ENCODE data around the gene TMEM87B. TPM values are rescaled to one million over a fixed set of nuclear protein-coding genes. Genes with fewer than 3 reads are reported as not detected.

The TMEM87B gene
- total RNA-seq, 2 experiments from 2014 or later, result 11.4 to 12.2 TPM

- no peak for DNase-seq
- ChIA-PET CTCF (no interaction called here), POLR2A (interaction anchor here (0.6 kb wide), 1 partner anchor 69 kb away, joined by 4 read pairs; no protein-coding TSS in a partner anchor)
- no peaks in the 10 kb centered on the region for H3K9me3 Mint-ChIP-seq
- no peaks in the 10 kb centered on the region for H3K36me3 Mint-ChIP-seq (ENCODE audit: low read depth)
- intact Hi-C loops (cut with micrococcal nuclease), result no loop called here
- H3K27me3 Mint-ChIP-seq, result no peaks in the 10 kb centered on the region
- TF ChIP-seq, protein P1, sequence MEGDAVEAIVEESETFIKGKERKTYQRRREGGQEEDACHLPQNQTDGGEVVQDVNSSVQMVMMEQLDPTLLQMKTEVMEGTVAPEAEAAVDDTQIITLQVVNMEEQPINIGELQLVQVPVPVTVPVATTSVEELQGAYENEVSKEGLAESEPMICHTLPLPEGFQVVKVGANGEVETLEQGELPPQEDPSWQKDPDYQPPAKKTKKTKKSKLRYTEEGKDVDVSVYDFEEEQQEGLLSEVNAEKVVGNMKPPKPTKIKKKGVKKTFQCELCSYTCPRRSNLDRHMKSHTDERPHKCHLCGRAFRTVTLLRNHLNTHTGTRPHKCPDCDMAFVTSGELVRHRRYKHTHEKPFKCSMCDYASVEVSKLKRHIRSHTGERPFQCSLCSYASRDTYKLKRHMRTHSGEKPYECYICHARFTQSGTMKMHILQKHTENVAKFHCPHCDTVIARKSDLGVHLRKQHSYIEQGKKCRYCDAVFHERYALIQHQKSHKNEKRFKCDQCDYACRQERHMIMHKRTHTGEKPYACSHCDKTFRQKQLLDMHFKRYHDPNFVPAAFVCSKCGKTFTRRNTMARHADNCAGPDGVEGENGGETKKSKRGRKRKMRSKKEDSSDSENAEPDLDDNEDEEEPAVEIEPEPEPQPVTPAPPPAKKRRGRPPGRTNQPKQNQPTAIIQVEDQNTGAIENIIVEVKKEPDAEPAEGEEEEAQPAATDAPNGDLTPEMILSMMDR (IDR thresholded peaks at IDR 0.05), result no peak
- no peak overlapping the region for H3K27ac Mint-ChIP-seq
- no peak overlapping the region for H3K4me3 Mint-ChIP-seq
- H3K4me1 Mint-ChIP-seq (ENCODE audit: low read depth), result peaks cover 4% of the 10 kb centered on the region
- no peak for ATAC-seq
Measured at GRCh38 chr2:112008910-112009485, 46.1 kb upstream of the TMEM87B start.

DNA sequence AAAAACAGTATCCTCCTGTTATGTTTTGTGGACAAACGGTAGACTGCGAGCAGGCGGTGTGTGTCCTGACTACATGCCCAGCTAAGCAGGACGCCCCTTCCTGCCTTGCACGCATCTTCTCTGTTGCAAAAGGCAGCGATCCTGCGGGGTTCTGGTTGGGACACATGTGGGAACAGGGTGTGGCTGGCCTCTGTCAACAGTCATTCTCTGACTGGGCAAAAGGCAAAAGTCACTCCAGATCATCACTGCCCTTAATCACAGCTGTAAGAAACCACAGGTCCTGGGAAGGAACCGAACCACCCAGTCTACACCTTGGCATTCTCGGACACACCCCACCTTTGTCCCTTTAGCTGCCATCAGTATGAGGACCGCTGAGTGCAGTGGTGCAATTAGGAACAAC, 44.3 kb upstream of the TMEM87B start:
- Mint-ChIP-seq H3K9me3 (no peaks in the 10 kb centered on the region), H3K4me1 (ENCODE audit: low read depth) (no peaks in the 10 kb centered on the region), H3K27ac (no peak overlapping the region), H3K4me3 (no peak overlapping the region), H3K27me3 (no peaks in the 10 kb centered on the region), H3K36me3 (ENCODE audit: low read depth) (no peaks in the 10 kb centered on the region)
- ATAC-seq (no peak), DNase-seq (no peak)
- ChIA-PET CTCF (no interaction called here), POLR2A (no interaction called here)
- intact Hi-C loops (cut with micrococcal nuclease), result no loop called here
- TF ChIP-seq, protein P1 (IDR thresholded peaks at IDR 0.05), result no peak

DNA sequence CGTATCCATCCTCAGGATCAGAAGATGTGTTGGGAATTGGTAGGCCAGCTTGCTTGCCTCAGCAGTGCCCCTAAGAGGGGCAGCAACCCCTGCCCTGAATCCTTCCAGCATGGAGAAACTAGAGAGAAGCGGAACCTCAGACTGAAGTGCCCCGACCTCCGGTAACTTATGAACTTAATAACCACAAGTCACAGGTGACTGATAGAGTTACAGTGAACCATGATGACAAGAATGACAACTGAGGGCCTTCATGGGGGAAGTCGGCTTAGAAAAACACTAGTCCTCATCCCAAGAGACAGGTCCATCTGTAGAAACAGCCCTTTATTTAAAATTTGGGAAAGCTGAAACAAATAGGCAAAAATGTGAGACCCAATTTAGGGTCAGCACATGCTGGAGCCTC, 42.5 kb upstream of the TMEM87B start:
- TF ChIP-seq, protein P1 (IDR thresholded peaks at IDR 0.05), result no peak
- Mint-ChIP-seq H3K4me3 (no peak overlapping the region), H3K4me1 (ENCODE audit: low read depth) (no peaks in the 10 kb centered on the region), H3K27ac (no peak overlapping the region), H3K27me3 (peaks cover 4% of the 10 kb centered on the region), H3K9me3 (no peaks in the 10 kb centered on the region), H3K36me3 (ENCODE audit: low read depth) (no peaks in the 10 kb centered on the region)
- intact Hi-C loops (cut with micrococcal nuclease), result no loop called here
- no peak for DNase-seq
- ChIA-PET POLR2A (no interaction called here), CTCF (interaction anchor here (1.7 kb wide), 1 partner anchor 125 kb away, joined by 5 read pairs; no protein-coding TSS in a partner anchor)
- no peak for ATAC-seq

DNA sequence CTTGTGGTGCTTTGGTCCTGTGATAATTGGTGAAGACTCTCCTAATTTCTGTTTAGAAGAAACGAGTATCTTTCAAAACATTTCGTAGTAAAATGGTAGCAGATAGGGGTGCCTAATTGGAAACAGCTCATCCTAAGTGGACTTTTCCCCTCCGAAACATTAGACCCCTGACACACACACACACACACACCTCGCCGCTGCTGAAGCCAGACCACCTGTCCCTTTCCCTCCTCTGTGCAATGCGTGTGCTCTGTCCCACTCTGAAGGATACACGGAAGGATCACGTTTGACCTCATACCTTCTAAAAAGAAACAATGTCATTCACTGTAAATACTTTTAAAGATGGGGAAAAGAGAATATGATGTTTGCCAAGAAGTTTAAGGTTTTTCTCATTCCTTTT, 36.2 kb upstream of the TMEM87B start:
- intact Hi-C loops (cut with micrococcal nuclease), result no loop called here
- DNase-seq (no peak), ATAC-seq (no peak)
- POLR2A ChIA-PET, result no interaction called here
- H3K27me3 Mint-ChIP-seq, result peaks cover 7% of the 10 kb centered on the region
- H3K4me1 Mint-ChIP-seq (ENCODE audit: low read depth), result no peaks in the 10 kb centered on the region
- H3K36me3 Mint-ChIP-seq (ENCODE audit: low read depth), result no peaks in the 10 kb centered on the region
- H3K27ac Mint-ChIP-seq, result no peak overlapping the region
- TF ChIP-seq, protein P1 (IDR thresholded peaks at IDR 0.05), result no peak
- no peaks in the 10 kb centered on the region for H3K9me3 Mint-ChIP-seq
- CTCF ChIA-PET, result no interaction called here
- no peak overlapping the region for H3K4me3 Mint-ChIP-seq

GRCh38 chr2:112019569-112019982, 35.5 kb upstream of the TMEM87B start:
- Mint-ChIP-seq H3K4me1 (ENCODE audit: low read depth) (no peaks in the 10 kb centered on the region), H3K27ac (no peak overlapping the region), H3K4me3 (no peak overlapping the region), H3K36me3 (ENCODE audit: low read depth) (no peaks in the 10 kb centered on the region), H3K27me3 (peaks cover 7% of the 10 kb centered on the region), H3K9me3 (no peaks in the 10 kb centered on the region)
- DNase-seq, result no peak
- ChIA-PET POLR2A (no interaction called here), CTCF (no interaction called here)
- TF ChIP-seq, protein P1 (IDR thresholded peaks at IDR 0.05), result no peak
- ATAC-seq, result no peak
- intact Hi-C loops (cut with micrococcal nuclease), result no loop called here

Measured in activated CD8-positive, alpha-beta T cell treated with anti-CD3 and anti-CD28 coated beads for 36 hours (primary cell).